DOHH2 (cell line): Measurements from ENCODE around the gene C9orf43.
"Not testable (repeated sequence)": the region's sequence is repeated elsewhere in the genome, so short reads cannot be mapped to it uniquely, and the experiment has no call there.

ENCODE experiments used
- CTCF ChIP-seq: fragments of 200-600 bp; sonication (generic); IDR thresholded peaks from one replicate; pipeline ENCODE4 v1.5.1; 2014; ENCODE audit warnings: antibody characterized with exemption, mild to moderate bottlenecking, low read depth, low read length; ENCODE audit not compliant: poor library complexity, severe bottlenecking
- EZH2phosphoT487 ChIP-seq: fragments of 200-600 bp; sonication (generic); IDR thresholded peaks from 2 replicates; pipeline ENCODE4 v1.6.1; 2017; ENCODE audit warnings: borderline replicate concordance, mild to moderate bottlenecking, antibody characterized with exemption, low read length, moderate library complexity, mixed read lengths

- TF ChIP-seq CTCF, EZH2phosphoT487: not testable (repeated sequence)
These were observed 44.9 kb upstream of the C9orf43 start for GRCh38 chr9:113365652-113366051.
